HG03064 (cell line): ENCODE data around the gene ALS2.
"Not testable (repeated sequence)": the region's sequence is repeated elsewhere in the genome, so short reads cannot be mapped to it uniquely, and the experiment has no call there.

Source experiments
- ATAC-seq: cut with Tn5 transposase; IDR thresholded peaks from one replicate; pipeline ENCODE4 v1.9.1; 2021; ENCODE audit warnings: low read depth; ENCODE audit not compliant: unreplicated experiment

The ALS2 gene

DNA sequence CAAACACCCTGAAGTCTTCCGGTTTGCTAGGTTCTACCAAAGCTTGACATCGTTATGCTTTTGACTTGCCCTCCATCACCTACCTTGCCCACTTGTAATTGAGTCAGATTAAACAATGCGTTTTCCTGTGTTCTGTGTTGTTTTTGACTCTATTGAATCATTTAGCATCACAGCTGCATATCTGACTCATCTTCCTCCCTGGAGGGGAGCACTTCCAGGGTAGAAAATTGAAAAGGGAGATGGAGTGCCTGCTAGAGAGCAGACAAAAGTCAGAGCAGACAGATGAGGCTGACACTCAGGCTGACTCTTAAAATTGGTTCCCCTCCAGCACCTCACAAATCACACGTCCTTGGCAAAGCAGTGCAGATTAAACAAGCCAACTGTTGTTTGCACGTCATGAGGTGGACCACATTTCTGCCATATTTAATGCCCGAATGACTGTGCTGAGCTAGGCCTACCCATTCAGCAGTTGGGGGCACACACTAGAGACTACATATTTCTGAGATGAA, 84.5 kb downstream of the ALS2 start:
- ATAC-seq = no peak

DNA sequence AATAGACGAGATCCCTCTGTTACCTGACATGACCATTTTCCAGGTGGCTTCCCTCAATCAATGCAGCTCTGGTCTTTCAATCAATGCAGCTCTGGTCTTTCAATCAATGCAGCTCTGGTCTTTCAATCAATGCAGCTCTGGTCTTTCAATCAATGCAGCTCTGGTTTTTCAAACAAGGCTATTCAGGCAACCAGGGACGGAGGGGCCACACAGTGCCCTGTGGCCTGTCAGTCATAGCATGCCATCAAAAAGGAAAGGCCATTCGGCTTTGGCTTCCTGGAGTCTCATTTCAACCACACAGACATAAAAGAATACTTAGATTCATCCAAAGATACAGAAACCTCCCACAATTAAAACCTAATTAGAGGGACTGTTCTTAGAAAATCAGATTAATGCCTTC, 95.6 kb downstream of the ALS2 start:
- ATAC-seq = no peak

DNA sequence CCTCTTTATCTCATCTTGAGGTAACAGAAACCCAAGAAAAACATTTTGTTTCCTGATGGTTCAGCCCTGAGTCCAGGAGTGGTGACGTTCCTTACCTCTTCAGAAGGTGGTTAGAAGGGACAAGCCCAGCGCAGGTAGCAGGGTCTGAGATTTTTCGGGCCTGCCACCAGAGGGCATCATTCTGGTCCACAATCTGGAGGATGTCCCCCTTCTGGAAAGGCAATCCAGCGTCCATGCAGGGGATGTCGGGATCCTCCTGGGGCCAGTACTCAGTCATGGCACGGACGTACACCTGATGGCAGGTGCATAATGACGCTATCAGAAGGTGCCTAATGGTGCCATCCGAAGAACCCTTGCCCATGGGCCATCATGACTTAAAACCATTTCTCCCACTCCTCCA, 100.0 kb downstream of the ALS2 start:
- ATAC-seq = no peak

DNA sequence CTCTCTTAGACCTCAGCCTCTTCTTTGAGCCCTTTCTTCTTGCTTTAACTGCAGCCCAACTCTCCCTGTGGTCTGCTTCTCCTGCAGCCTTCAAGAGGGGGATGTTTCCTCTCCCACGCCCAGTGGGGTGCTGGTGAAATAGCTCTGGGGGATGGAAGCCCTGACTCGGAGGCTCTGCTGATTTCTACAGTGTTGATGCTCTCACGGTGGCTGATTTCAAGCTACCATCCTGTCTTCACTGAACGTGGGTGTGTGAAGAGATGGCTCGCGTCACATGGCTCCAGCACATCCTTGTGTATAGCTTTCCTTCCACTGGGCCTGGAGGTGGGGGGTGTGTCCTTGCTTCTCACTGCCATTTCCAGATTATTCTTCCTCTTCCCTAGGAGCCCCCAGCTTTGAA, 102.3 kb downstream of the ALS2 start:
- ATAC-seq = no peak

DNA sequence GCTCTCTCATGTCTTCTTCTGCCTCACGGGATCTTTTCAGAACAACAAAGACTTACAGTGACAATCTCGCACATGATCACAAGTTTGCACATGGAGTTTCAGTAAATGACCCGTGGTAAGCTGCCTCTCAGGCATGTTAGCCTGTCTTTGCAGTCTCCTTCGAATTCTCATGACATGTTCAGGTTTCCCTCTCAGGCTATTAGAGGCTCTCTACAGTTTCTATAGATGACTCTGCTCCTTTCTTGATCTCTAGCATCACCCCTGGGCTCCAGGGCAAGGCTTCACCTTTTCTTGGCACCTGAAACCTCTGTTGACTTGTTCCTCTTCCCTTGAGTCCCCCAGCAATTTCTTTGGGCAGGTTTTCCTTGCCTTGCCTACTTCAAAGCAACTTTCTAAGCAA, 105.3 kb downstream of the ALS2 start:
- no peak for ATAC-seq

DNA sequence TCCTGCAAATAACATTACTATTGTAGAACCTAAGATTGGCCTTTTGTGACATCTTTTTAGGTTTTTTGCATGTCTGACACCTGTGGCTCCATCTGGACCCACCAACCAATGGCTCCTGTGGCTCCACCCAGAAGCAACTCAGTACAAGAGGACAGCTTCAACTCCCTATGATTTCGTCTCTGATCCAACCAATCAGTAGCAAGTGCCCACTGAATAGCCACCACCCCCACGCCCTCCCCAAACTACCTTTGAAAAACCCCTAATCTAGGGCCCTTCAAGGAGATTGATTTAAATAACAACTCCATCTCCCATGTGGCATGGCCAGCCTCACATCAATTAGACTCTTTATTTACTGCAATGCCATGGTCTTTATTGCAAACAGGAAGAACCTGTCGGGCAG, 105.9 kb downstream of the ALS2 start:
- ATAC-seq = no peak

DNA sequence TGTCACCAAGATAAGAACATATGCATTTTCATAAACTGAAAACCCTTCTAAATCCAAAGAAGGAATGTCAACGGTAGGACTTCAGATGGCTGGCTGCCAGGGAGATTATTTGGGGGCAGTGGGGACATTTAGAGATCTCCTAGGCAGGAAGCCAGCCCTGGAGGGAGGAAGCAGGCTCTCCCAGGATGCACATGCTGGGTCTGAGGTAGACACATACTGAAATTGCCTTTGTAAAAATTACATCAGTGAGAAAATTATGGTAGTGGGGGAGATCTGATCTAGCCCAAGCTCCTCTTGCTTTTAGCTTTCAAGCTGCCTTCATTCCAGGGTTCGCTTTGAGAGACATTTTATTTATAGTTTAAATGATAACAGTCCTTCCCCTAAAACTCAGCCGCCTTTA, 106.4 kb downstream of the ALS2 start:
- no peak for ATAC-seq

DNA sequence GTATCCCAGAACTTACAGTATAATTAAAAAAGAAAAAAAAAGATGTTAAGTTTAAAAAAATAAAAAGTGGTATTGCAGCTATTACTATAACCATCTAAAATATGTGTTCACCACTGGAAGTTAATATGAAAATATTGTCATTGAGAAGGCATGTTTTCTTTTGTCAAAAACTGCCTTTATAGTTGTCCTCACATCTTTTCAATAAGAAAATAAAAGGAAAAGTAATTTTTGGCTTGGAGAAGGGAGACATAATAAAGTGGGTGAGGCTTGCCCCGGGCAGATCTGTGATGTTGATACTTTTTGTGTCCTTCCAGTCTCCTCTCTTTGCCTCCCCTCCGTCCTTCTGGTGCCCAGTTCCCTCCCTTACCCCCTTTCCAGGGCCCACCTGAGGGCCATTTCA, 107.2 kb downstream of the ALS2 start:
- ATAC-seq = no peak

DNA sequence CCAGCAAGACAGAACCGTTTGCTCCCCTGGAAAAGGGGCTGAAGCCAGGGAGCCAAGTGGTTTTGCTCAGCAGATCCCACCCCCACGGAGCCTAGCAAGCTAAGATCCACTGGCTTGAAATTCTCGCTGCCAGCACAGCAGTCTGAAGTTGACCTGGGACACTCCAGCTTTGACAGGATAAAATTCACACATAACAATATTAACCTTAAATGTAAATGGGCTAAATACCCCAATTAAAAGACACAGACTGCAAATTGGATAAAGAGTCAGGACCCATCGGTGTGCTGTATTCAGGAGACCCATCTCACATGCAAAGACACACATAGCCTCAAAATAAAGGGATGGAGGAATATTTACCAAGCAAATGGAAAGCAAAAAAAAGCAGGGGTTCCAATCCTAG, 109.5 kb downstream of the ALS2 start:
- ATAC-seq = not testable (repeated sequence)

DNA sequence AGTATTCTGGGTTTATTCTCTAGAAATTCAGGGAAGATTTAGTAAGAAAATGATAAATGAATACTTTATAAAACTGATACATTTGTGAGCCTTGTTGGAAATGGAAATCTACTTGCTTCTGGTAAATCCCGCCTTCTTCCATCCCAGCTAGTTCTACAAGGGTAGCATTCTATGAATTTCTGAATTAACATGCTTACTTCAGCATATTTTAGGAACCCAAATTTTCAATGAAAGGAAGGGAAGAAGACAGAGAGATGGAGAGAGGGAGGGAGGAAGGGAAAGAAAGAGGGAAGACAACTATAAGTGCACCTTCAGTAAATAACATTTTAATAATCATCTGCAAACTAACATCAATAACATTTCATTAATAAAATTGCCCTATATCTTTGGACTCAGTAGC, 110.9 kb downstream of the ALS2 start:
- no peak for ATAC-seq

DNA sequence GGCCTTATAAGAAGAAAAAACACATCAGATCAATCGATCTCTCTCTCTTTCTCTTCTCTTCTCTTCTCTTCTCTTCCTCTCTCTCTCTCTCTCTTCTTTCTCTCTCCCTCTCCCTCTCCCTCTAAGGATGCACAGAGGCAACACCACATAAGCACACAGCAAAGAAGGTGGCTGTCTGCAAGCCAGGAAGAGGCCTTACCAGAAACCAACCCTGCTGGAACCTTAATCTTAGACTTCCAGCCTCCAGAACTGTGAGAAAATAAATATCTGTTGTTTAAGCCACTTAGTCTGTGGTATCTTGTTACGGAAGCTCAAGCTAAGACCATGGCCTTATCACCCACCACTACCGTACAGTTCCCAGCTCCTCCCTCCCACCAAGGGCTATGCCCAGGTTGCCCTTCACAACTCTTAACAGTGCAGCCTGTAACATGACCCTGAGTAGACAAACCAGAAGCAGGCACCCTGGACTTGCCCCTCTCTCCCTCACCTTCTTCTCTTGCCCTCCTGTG, 112.3 kb downstream of the ALS2 start:
- ATAC-seq = no peak

DNA sequence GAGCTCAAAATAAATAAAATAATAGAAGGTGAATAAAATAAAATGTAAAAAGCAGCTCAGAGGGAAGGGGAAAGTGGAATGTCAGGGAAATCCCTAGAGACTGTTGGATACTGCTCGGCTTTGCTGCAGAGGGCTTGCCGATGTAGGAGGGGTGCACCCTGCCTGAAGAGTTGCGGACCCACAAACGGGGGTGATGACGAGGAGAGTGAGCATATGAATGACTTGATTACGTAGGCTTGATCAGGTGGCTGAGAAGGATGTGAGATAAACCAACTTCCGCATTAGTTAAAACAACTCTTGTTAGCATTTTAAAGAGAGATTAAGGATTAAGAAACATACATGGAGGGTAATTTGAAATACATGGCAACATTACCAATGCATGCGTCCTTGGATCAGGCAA, 116.4 kb downstream of the ALS2 start:
- no peak for ATAC-seq

DNA sequence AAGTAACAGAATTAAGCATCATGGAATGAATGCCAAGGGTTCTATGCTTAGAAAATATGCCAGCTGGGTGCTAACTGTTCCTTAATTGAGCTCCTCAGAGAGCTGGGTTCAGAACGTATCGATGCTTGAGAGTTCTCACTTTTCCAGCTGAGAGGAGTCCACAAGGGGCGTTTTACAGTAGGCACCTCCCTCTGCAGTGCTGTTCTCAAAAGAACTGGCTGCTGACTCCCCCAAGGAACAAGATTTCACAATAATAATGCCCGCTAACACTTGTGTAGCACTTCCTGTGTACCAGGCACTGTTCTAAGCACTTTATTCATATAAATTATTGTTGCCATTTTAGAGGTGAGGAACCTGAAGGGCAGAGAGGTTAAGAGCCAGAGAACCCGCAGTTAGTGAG, 119.4 kb downstream of the ALS2 start:
- no peak for ATAC-seq

DNA sequence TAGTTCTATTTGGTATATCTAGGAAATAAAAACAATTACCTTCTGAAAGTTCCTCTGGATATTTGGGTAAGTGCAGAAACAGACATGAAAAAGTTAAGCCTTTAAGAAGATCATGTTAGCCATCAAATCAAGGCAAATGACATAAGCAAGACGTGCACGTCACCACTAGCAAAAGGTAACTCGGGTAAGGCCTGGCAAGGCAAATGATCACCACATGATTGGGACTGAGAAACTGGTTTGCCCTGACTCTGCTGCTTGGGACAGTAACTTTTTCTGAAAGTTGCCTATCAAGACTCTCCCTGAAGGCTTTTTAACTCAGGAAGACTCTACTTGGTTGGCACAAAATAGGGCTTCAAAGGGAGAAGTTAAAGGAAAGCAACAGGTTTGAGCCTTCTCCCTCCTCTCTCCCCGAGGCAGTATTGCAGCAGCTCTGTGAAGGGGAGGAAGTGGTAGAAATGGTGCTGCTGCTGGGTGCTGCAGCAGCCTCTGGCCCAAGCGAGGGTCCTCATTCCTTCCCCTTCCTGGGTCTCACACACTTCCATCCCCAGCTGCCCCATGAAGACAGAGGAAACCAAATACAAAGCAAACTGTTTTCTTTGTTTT, 120.3 kb downstream of the ALS2 start:
- no peak for ATAC-seq

DNA sequence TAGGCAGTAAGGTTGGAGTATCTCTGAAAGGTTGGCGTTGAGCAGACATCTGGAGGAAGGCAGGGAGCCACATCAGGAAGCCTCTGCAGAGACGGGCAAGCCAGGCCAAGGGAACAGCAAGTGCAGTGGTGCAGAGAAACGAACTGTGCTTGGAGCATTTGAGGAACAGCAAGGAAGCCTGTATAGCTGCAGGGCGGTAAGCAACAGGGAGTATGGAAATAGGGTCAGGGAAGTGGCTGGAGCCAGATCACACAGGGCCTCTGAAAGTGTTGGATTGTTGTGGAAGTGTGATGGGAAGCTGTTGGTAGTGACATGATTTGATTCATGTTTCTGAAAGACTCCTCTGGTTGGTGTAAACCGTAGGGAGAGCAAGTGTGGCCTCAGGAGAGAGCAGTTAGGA, 124.0 kb downstream of the ALS2 start:
- no peak for ATAC-seq

DNA sequence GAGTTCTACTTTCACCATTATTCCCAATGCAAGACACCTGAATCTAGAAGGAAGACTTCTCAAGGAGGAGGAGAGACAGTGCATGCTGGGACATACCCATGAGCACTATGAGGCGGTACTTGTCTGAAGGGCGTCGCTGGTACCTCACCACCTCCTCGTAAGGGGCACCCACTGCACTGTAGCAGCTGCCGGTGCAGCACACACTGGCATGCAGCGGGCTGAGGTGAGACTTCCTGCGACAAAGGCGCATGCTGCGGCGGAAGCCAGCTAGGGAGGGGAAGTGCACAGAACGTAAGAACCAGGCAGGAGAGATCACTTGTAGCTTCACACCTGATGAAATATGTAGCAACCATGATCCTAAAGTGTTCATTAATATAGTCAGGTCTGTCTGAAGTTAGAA, 124.6 kb downstream of the ALS2 start:
- no peak for ATAC-seq

DNA sequence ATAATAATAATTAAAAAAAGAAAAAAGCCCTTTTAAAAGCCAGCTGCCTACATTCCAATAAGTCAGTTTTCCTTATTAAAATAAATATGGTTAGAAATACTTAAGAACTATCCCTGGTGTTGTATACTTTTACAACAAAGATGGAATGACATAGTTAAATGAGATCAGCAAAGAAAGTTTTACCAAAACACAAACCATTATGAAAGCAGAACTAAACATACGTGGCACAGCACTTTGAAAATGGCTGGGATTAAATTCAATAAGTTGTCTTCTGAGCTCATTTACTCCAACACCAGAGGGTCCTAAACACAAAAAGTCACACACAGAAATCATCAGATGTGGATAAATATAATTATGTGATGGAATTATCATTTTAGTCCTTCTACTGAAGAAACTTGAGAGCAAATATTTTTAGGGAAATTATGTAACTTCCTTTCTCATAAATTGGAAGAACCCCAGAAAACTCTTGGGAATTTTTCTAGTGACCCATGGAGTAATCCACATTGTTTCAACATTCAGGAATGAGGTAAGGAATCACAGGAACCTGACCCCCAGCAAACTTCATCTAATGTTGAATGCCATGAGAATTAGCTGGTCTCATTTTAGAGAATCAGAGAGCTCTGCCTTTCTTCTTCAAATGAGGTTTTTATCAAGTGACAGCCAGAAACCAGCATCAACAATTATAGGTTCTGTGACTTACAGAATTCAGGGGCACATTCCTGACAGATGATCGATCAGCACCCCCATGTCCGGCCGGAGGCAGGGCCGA, 125.9 kb downstream of the ALS2 start:
- ATAC-seq = no peak

DNA sequence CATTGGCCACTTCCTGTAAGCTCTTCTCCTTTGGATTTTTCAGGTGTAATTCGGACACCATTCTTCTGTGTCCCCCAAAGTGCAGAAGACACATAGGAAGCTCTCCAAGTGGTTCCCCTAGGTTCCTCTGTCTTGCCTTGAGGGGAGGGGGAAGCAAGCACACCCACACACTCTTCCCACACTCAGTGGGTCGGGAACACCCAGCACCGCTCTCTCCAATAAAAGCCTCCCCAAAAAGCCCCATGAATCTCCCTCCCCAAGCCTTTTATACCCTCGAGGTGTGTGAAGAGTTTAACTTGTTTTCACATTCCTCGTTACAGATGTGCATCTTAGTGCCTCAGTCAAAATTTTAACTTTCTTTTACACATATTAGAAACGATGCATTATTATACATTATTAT, 127.5 kb downstream of the ALS2 start:
- no peak for ATAC-seq
